HepG2 (cell line): ENCODE data around the gene DHX16. TPM values are rescaled to one million over a fixed set of nuclear protein-coding genes. Genes with fewer than 3 reads are reported as not detected.

Experiments
- ATAC-seq: fragments of 200-7000 bp; cut with Tn5 transposase; 3 replicates; pipeline ENCODE4 v1.9.1; 2020; ENCODE audit warnings: mild to moderate bottlenecking, moderate library complexity
- BruUV-seq: library from RNA; stranded (reverse); fragments of 400-500 nt; replicated peaks from 2 replicates; lab custom pipeline; 2021; lab: Mats Ljungman, UMichigan
- CTCF ChIA-PET: fragments of 300-600 bp; formaldehyde crosslinking; extraction: SDS; loops from one replicate; lab custom pipeline; 2021; ENCODE audit warnings: low total read pairs, inconsistent platforms, low intra/inter-chr PET ratio; lab: Yijun Ruan, JAX
- POLR2A ChIA-PET: fragments of 350-600 bp; sonication (Branson Sonifier 250); formaldehyde crosslinking; loops from one replicate; lab custom pipeline; 2020; ENCODE audit warnings: antibody characterized with exemption, inconsistent platforms; lab: Yijun Ruan, JAX
- DNase-seq: peaks from one replicate; pipeline ENCODE4 v3.0.0-alpha.2; 2015; ENCODE audit warnings: low spot score
- FAIRE-seq: peaks from 3 replicates; lab custom pipeline; 2011; peaks lifted over from hg19 to GRCh38; lab: Jason Lieb, UNC
- H2AFZ ChIP-seq: one replicate; pipeline ENCODE4 v1.6.1; 2011; ENCODE audit warnings: low read length, inconsistent platforms
- H3K27ac ChIP-seq: fragments of 300-600 bp; 3 replicates; pipeline ENCODE4 v1.8.0; 2011; ENCODE audit warnings: mixed run types, mild to moderate bottlenecking, mixed read lengths, low read length, inconsistent platforms; ENCODE audit not compliant: insufficient read depth; ENCODE audit errors: extremely low read length
- H3K27me3 ChIP-seq, 2 experiments: fragments of 200-600 bp in 1 of 2; 2 replicates in 1 of 2; 3 replicates in 1 of 2; pipeline versions ENCODE4 v1.6.0 to v1.8.0; 2011; ENCODE audit warnings: low read length in 2 of 2, mild to moderate bottlenecking in 2 of 2, moderate library complexity in 2 of 2, inconsistent platforms in 1 of 2; ENCODE audit not compliant: insufficient read depth in 2 of 2, control insufficient read depth in 1 of 2
- H3K36me3 ChIP-seq, 2 experiments: fragments of 200-600 bp in 1 of 2; replicated peaks in 1 of 2; 2 replicates in 1 of 2; 3 replicates in 1 of 2; pipeline versions ENCODE4 v1.5.1 to v1.8.0; 2011; ENCODE audit warnings: low read length in 2 of 2, inconsistent platforms in 1 of 2; ENCODE audit not compliant: insufficient read depth in 2 of 2, control insufficient read depth in 1 of 2
- H3K4me1 ChIP-seq: 2 replicates; pipeline ENCODE4 v1.5.1; 2012; ENCODE audit warnings: low read length, inconsistent platforms; ENCODE audit not compliant: insufficient read depth
- H3K4me2 ChIP-seq: 2 replicates; pipeline ENCODE4 v1.6.0; 2011; ENCODE audit warnings: low read depth, low read length, inconsistent platforms
- H3K4me3 ChIP-seq, 3 experiments: fragments of 200-600 bp in 1 of 3; sonication (generic), shearing (Covaris generic) in 1 of 3; replicated peaks in 1 of 3; 2 replicates each; pipeline ENCODE4 v1.5.1; 2011 to 2016; ENCODE audit warnings: low read length in 3 of 3, inconsistent platforms in 2 of 3, low read depth in 2 of 3, mild to moderate bottlenecking in 2 of 3, control low read depth in 1 of 3, mixed read lengths in 1 of 3; ENCODE audit not compliant: insufficient read depth in 1 of 3
- H3K79me2 ChIP-seq: one replicate; pipeline ENCODE4 v1.6.1; 2011; ENCODE audit warnings: low read length, inconsistent platforms; ENCODE audit not compliant: insufficient read depth
- H3K9ac ChIP-seq: 2 replicates; pipeline ENCODE4 v1.6.0; 2011; ENCODE audit warnings: mild to moderate bottlenecking, low read depth, low read length, inconsistent platforms; ENCODE audit not compliant: insufficient read depth
- H3K9me3 ChIP-seq: 2 replicates; pipeline ENCODE4 v1.5.1; 2012; ENCODE audit warnings: mild to moderate bottlenecking, low read length
- H4K20me1 ChIP-seq: 2 replicates; pipeline ENCODE4 v1.6.0; 2011; ENCODE audit warnings: inconsistent platforms, mild to moderate bottlenecking, low read length, moderate library complexity; ENCODE audit not compliant: insufficient read depth
- HES4 ChIP-seq: sonication (generic); formaldehyde crosslinking; IDR thresholded peaks from 2 replicates; pipeline ENCODE4 v1.9.0; 2021; ENCODE audit warnings: mild to moderate bottlenecking, missing genetic modification reagents, borderline replicate concordance
- KDM2A ChIP-seq: sonication (generic); formaldehyde crosslinking; IDR thresholded peaks from 2 replicates; pipeline ENCODE4 v1.4.0; 2020; ENCODE audit warnings: low read depth, missing genetic modification reagents, borderline replicate concordance
- KLF9 ChIP-seq: IDR thresholded peaks from 2 replicates; pipeline ENCODE4 v1.6.1; 2016; ENCODE audit warnings: low read depth
- NCOR1 ChIP-seq: fragments of 200-600 bp; sonication (generic); IDR thresholded peaks from 2 replicates; pipeline ENCODE4 v1.7.0; 2017; ENCODE audit warnings: antibody characterized with exemption, low read length, borderline replicate concordance
- SMC3 ChIP-seq: IDR thresholded peaks from 2 replicates; pipeline ENCODE4 v1.6.1; 2011; ENCODE audit warnings: low read length, improper control_type of control experiment
- TGIF2 ChIP-seq: IDR thresholded peaks from 2 replicates; pipeline ENCODE4 v1.6.1; 2016; ENCODE audit warnings: control low read depth, missing compliant biosample characterization
- ZNF136 ChIP-seq: sonication (generic); formaldehyde crosslinking; IDR thresholded peaks from 2 replicates; pipeline ENCODE4 v1.8.1; 2022; ENCODE audit warnings: low read depth, mild to moderate bottlenecking, moderate library complexity, missing genetic modification reagents
- ZNF207 ChIP-seq: fragments of 450-650 bp; IDR thresholded peaks from 2 replicates; pipeline ENCODE4 v1.6.1; 2016; ENCODE audit warnings: antibody characterized with exemption, borderline replicate concordance
- ZNF430 ChIP-seq: sonication (generic); formaldehyde crosslinking; IDR thresholded peaks from 2 replicates; pipeline ENCODE4 v1.9.0; 2021; ENCODE audit warnings: mild to moderate bottlenecking, missing genetic modification reagents
- ZNF510 ChIP-seq: sonication (generic); formaldehyde crosslinking; IDR thresholded peaks from 2 replicates; pipeline ENCODE4 v1.4.0; 2020; ENCODE audit warnings: low read depth, mild to moderate bottlenecking, missing genetic modification reagents
- ZNF547 ChIP-seq: sonication (generic); formaldehyde crosslinking; IDR thresholded peaks from 2 replicates; pipeline ENCODE4 v1.5.1; 2020; ENCODE audit warnings: mild to moderate bottlenecking, missing genetic modification reagents
- ZNF605 ChIP-seq: sonication (generic); formaldehyde crosslinking; IDR thresholded peaks from 2 replicates; pipeline ENCODE4 v1.8.0; 2022; ENCODE audit warnings: mild to moderate bottlenecking, missing genetic modification reagents
- ZNF652 ChIP-seq: IDR thresholded peaks from 2 replicates; pipeline ENCODE4 v1.6.1; 2016; ENCODE audit warnings: low read depth, borderline replicate concordance
- WGBS: methylation state at CpG from one replicate; pipeline ENCODE4 v1.1.6; 2017; ENCODE audit warnings: low lambda C conversion rate; 5-methylcytosine and 5-hydroxymethylcytosine counted together
- in situ Hi-C: cut with HindIII; loops from 2 replicates; pipeline ENCODE4 v1.10.0; 2017; ENCODE audit warnings: low pct_unique_long_range_greater_than_20kb; ENCODE audit not compliant: extremely low pct_ligation_motif_present
- intact Hi-C: fragments of 100-400 bp; cut with micrococcal nuclease; formaldehyde crosslinking; loops from one replicate; pipeline ENCODE4 v1.10.0; 2022; ENCODE audit not compliant: unreplicated experiment
- polyA plus RNA-seq, 8 experiments: library from polyadenylated mRNA; depleted of rRNA in 3 of 8; stranded (reverse) in 7 of 8; unstranded in 1 of 8; fragments of >200 nt; fragmentation: Illumina TruSeq in 4 of 8; extraction: Trizol in 4 of 8; gene quantifications; 2 replicates each; pipeline versions ENCODE4 v1.2.1 to v1.2.3, GENCODE V29; 2011 to 2016; ENCODE audit warnings: low read depth in 4 of 8, missing spikeins in 1 of 8, mixed read lengths in 1 of 8; ENCODE audit not compliant: insufficient read depth in 1 of 8
- total RNA-seq, 5 experiments: library from RNA; depleted of rRNA; stranded (reverse); fragments of >200 nt; fragmentation: Illumina TruSeq; extraction: Trizol; gene quantifications; 2 replicates each; pipeline ENCODE4 v1.2.3, GENCODE V29; 2016; ENCODE audit warnings: low read depth in 1 of 5
- TF ChIP-seq, protein P1 (sequence below): sonication (generic); formaldehyde crosslinking; IDR thresholded peaks from 2 replicates; pipeline ENCODE4 v1.4.0; 2020; ENCODE audit warnings: missing genetic modification reagents
- TF ChIP-seq, protein P2 (sequence below): sonication (generic); formaldehyde crosslinking; IDR thresholded peaks from 2 replicates; pipeline ENCODE4 v1.5.1; 2020; ENCODE audit warnings: mild to moderate bottlenecking, missing genetic modification reagents, moderate library complexity
- TF ChIP-seq, protein P3 (sequence below): sonication (generic); formaldehyde crosslinking; IDR thresholded peaks from 2 replicates; pipeline ENCODE4 v1.4.0; 2020; ENCODE audit warnings: missing genetic modification reagents
- TF ChIP-seq, protein P4 (sequence below): sonication (generic); formaldehyde crosslinking; IDR thresholded peaks from 2 replicates; pipeline ENCODE4 v1.4.0; 2020; ENCODE audit warnings: mild to moderate bottlenecking, missing genetic modification reagents

Gene DHX16
- total and polyA plus RNA-seq, 2 of the 13 experiments (the other 11 are each of a cell fraction or from before 2014, with no cell fraction given): 57.0 to 58.5 TPM

DNA sequence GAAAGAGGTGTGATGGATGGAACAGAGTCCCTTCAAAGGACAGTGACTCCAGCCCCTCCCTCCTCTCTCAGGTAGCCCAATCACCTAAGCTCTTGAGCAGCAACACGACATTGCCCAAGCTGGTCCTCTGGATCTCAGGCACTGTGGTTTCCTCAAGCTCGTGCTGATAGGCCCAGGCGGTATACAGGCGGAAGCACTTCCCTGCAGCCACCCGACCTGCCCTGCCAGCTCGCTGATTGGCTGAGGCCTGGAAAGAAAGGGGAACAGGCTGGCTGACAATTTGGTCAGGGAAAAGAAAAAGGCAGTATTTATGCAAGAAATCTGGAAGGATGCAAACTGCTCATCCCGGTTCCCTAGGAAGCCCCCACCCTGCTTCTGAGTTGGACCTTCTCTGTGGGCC is 16.3 kb downstream of the DHX16 start:
- no peak overlapping the region for H2AFZ ChIP-seq
- H3K4me1 ChIP-seq: peaks cover 53% of the 10 kb centered on the region
- no peak overlapping the region for H3K9ac ChIP-seq
- FAIRE-seq (no peak), ATAC-seq (no peak), DNase-seq (no peak)
- 90% methylated on average over 7 of the region's 7 CpGs for WGBS
- intact Hi-C loops: loop anchor here (5.0 kb wide), 1 partner anchor 39 kb away; the partner anchor contains the start of genes MRPS18B and PPP1R10
- H3K27ac ChIP-seq: peak overlapping the region; percentile 80
- ChIA-PET POLR2A (interaction anchor here (1.5 to 4.8 kb wide), 7 partner anchors 8 to 43 kb away, joined by 4 to 36 read pairs (median 9); partner anchors contain the start of genes C6orf136, DHX16, MRPS18B and NRM), CTCF (no interaction called here)
- in situ Hi-C loops: no loop called here
- no TSS peak for BruUV-seq
- H3K4me2 ChIP-seq: no peak overlapping the region
- no peaks in the 10 kb centered on the region for H3K9me3 ChIP-seq
- H3K79me2 ChIP-seq: no peaks in the 10 kb centered on the region
- no peak overlapping the region for H3K4me3 ChIP-seq
- no peaks in the 10 kb centered on the region for H4K20me1 ChIP-seq
- H3K27me3 ChIP-seq: no peaks in the 10 kb centered on the region
- H3K36me3 ChIP-seq: peaks cover 32 to 72% of the 10 kb centered on the region in 2 experiments
- no peak for TF ChIP-seq NCOR1
- no peak for TF ChIP-seq KLF9 (CRISPR knock-in tag)
- TF ChIP-seq SMC3: no peak
- no peak for TF ChIP-seq ZNF652
- TF ChIP-seq ZNF136 (CRISPR knock-in tag): no peak
- TF ChIP-seq, protein P1, sequence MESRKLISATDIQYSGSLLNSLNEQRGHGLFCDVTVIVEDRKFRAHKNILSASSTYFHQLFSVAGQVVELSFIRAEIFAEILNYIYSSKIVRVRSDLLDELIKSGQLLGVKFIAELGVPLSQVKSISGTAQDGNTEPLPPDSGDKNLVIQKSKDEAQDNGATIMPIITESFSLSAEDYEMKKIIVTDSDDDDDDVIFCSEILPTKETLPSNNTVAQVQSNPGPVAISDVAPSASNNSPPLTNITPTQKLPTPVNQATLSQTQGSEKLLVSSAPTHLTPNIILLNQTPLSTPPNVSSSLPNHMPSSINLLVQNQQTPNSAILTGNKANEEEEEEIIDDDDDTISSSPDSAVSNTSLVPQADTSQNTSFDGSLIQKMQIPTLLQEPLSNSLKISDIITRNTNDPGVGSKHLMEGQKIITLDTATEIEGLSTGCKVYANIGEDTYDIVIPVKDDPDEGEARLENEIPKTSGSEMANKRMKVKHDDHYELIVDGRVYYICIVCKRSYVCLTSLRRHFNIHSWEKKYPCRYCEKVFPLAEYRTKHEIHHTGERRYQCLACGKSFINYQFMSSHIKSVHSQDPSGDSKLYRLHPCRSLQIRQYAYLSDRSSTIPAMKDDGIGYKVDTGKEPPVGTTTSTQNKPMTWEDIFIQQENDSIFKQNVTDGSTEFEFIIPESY: peak; percentile 56; the same call in 1 of the 2 replicates
- no peak; the same call in 1 of the 2 replicates for TF ChIP-seq ZNF430 (CRISPR knock-in tag)
- TF ChIP-seq, protein P2, sequence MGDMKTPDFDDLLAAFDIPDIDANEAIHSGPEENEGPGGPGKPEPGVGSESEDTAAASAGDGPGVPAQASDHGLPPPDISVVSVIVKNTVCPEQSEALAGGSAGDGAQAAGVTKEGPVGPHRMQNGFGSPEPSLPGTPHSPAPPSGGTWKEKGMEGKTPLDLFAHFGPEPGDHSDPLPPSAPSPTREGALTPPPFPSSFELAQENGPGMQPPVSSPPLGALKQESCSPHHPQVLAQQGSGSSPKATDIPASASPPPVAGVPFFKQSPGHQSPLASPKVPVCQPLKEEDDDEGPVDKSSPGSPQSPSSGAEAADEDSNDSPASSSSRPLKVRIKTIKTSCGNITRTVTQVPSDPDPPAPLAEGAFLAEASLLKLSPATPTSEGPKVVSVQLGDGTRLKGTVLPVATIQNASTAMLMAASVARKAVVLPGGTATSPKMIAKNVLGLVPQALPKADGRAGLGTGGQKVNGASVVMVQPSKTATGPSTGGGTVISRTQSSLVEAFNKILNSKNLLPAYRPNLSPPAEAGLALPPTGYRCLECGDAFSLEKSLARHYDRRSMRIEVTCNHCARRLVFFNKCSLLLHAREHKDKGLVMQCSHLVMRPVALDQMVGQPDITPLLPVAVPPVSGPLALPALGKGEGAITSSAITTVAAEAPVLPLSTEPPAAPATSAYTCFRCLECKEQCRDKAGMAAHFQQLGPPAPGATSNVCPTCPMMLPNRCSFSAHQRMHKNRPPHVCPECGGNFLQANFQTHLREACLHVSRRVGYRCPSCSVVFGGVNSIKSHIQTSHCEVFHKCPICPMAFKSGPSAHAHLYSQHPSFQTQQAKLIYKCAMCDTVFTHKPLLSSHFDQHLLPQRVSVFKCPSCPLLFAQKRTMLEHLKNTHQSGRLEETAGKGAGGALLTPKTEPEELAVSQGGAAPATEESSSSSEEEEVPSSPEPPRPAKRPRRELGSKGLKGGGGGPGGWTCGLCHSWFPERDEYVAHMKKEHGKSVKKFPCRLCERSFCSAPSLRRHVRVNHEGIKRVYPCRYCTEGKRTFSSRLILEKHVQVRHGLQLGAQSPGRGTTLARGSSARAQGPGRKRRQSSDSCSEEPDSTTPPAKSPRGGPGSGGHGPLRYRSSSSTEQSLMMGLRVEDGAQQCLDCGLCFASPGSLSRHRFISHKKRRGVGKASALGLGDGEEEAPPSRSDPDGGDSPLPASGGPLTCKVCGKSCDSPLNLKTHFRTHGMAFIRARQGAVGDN: peak; percentile 50
- no peak for TF ChIP-seq TGIF2 (CRISPR knock-in tag)
- TF ChIP-seq, protein P3, sequence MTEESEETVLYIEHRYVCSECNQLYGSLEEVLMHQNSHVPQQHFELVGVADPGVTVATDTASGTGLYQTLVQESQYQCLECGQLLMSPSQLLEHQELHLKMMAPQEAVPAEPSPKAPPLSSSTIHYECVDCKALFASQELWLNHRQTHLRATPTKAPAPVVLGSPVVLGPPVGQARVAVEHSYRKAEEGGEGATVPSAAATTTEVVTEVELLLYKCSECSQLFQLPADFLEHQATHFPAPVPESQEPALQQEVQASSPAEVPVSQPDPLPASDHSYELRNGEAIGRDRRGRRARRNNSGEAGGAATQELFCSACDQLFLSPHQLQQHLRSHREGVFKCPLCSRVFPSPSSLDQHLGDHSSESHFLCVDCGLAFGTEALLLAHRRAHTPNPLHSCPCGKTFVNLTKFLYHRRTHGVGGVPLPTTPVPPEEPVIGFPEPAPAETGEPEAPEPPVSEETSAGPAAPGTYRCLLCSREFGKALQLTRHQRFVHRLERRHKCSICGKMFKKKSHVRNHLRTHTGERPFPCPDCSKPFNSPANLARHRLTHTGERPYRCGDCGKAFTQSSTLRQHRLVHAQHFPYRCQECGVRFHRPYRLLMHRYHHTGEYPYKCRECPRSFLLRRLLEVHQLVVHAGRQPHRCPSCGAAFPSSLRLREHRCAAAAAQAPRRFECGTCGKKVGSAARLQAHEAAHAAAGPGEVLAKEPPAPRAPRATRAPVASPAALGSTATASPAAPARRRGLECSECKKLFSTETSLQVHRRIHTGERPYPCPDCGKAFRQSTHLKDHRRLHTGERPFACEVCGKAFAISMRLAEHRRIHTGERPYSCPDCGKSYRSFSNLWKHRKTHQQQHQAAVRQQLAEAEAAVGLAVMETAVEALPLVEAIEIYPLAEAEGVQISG (CRISPR knock-in tag): no peak
- TF ChIP-seq, protein P4, sequence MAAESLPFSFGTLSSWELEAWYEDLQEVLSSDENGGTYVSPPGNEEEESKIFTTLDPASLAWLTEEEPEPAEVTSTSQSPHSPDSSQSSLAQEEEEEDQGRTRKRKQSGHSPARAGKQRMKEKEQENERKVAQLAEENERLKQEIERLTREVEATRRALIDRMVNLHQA (CRISPR knock-in tag): no peak
- TF ChIP-seq ZNF547 (CRISPR knock-in tag): no peak
- TF ChIP-seq ZNF605 (CRISPR knock-in tag): 0 out of 2 replicates have a peak, but pooled peaks have one; percentile 45
- TF ChIP-seq HES4 (CRISPR knock-in tag): no peak
- TF ChIP-seq ZNF510 (CRISPR knock-in tag): no peak
- TF ChIP-seq ZNF207: no peak
- no peak for TF ChIP-seq KDM2A (CRISPR knock-in tag)
